NCI-H2029 (cell line): ENCODE data around the gene DPH6.
"Not testable (repeated sequence)": the region's sequence is repeated elsewhere in the genome, so short reads cannot be mapped to it uniquely, and the experiment has no call there.

Experiments used
- DNase-seq: peaks from one replicate; lab custom pipeline; 2025; lab: John Stamatoyannopoulos, UW

Gene DPH6

GRCh38 chr15:35329521-35329961 lies 216.4 kb downstream of the DPH6 start:
- DNase-seq: no peak

GRCh38 chr15:35328836-35329235 lies 217.1 kb downstream of the DPH6 start:
- not testable (repeated sequence) for DNase-seq

DNA sequence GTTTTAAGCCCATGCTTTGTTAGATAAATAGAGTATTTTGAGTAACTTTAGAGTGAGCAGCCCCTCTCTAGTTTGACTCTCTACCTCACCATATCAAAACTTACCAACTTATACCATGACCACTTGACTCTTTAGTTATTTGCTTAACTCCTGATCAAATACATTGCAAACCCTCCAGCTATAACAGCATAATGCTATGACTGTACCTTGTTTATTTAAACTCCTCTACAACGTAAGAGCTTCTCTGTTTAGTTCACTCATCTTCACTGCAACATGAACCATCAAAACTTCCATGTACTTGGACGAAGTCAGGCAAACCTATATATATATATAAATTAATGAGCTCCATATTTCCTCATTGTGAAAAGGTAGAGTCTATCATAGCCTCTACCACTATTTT lies 218.2 kb downstream of the DPH6 start:
- no peak for DNase-seq

- DNase-seq: no peak
These were observed 220.5 kb downstream of the DPH6 start for GRCh38 chr15:35325374-35325941.

DNA sequence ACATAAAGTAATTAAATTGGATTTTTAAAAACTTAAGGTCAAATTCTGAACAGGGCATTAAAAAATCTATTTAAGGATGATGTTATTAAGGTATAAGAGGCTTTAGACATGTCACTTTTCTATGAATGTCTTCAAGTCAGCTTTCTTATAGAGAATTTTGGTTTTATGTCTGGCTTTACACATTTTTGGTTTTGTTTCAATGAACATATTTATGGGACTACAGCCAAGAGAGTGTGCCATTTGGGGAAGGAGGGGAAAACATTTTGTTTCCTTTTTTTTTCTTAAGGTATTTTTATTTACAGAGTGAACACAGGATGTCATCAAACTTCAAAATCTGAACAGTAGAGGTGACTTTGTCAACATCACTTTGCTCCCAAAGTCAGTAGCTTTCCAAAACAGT lies 222.8 kb downstream of the DPH6 start:
- DNase-seq: no peak

- no peak for DNase-seq
These were observed 224.0 kb downstream of the DPH6 start for GRCh38 chr15:35321926-35322325.

DNA sequence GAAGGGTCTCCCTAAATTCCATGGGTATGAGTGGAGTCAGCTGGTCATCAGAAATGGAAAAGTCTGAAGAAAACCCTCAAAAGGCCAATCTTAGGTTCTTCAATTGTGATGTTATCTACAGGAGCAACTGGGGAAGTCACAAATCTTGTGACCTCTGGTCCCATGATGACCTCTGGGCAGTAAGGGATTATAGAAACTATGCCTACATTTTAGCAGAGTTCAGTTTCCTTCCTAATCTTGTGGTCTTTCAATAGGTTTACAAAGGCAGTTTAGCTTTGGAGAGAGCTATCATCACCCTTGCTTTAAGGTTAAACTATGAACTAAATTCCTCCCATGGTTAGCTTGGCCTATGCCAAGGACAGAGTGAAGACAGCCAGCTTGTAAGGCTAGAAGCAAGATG lies 225.1 kb downstream of the DPH6 start:
- DNase-seq: no peak
